ENCODE results near the gene KRT71.

GRCh38 chr12:52575256-52575655 is 22.3 kb upstream of the KRT71 start:
- no peak for TF ChIP-seq CTCF (IDR thresholded peaks at IDR 0.05)
- no peak for TF ChIP-seq POLR2A (IDR thresholded peaks at IDR 0.05)
